Lower leg skin (tissue), 4 donors: ENCODE measurements around the gene TMIGD3. TPM values are rescaled to one million over a fixed set of nuclear protein-coding genes. Genes with fewer than 3 reads are reported as not detected.
A peak's percentile ranks its signal among the peaks of the same experiment; 100 is the strongest.

Source experiments
- DNase-seq, 2 donors: peaks; one replicate each; pipeline ENCODE4 v3.0.0-alpha.2; 2019; ENCODE audit warnings: low spot score in 2 of 2
- H3K4me3 ChIP-seq: fragments of 200-600 bp; sonication (generic); 2 replicates; pipeline ENCODE4 v1.5.1; 2017; ENCODE audit warnings: mild to moderate bottlenecking, low read depth; ENCODE audit not compliant: poor library complexity, severe bottlenecking
- POLR2A ChIP-seq, 2 donors: fragments of 450-650 bp; IDR thresholded peaks; one replicate each; pipeline ENCODE4 v1.6.1; 2016 to 2017; ENCODE audit warnings: antibody characterized with exemption in 2 of 2, mild to moderate bottlenecking in 1 of 2, moderate library complexity in 1 of 2
- WGBS, 2 donors: methylation state at CpG; one replicate each; pipeline ENCODE4 v1.1.5; 2018; 5-methylcytosine and 5-hydroxymethylcytosine counted together
- intact Hi-C: fragments of 100-400 bp; cut with DNase I; formaldehyde crosslinking; loops from one replicate; pipeline ENCODE4 v1.15.0; 2023; ENCODE audit warnings: low total_unique reads
- total RNA-seq, 4 donors: library from RNA; depleted of rRNA; stranded (reverse); fragments of >200 nt; gene quantifications; one replicate each; pipeline ENCODE4 v1.1.0, GENCODE V29; 2016
- TF ChIP-seq, protein P1 (sequence below), 3 donors: fragments of 450-650 bp; IDR thresholded peaks; one replicate each; pipeline ENCODE4 v1.5.1; 2016; ENCODE audit warnings: antibody characterized with exemption in 3 of 3, mild to moderate bottlenecking in 3 of 3, moderate library complexity in 2 of 3

TMIGD3 gene
- total RNA-seq, 4 donors from 2014 or later: 0.54 to 1.2 (median 0.68) TPM; not detected in 1

DNA sequence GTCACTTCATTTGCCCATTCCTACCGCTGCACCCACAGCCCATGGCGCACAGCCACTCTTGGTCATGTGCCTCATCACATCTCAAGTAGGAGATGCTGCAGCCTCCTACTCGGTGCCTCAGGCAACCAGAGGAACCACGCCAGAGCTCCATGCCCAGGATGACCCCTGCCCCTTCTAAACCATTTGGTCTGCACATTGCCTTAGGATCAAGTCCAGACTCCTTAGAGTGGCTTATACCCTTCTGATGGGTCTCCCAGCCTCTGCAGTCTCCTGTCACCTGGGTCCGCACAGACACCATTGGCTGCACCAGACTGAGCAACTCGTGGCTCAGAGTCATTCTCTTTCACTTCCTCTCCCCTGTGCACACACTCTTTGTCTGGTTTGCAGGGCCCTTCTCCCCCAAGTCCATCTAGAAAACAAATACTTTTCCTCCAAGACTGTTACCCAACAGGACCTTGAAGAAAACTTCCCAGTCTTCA lies 2.2 kb upstream of the TMIGD3 start:
- intact Hi-C loops: loop anchor here (5.0 to 10.0 kb wide), 2 partner anchors 149 to 267 kb away; no protein-coding TSS in a partner anchor
- DNase-seq: peak in 1 of 2 donors; percentile 31
- WGBS, 2 donors: 79 to 84% methylated on average over 6 of the region's 6 CpGs
- TF ChIP-seq, protein P1, sequence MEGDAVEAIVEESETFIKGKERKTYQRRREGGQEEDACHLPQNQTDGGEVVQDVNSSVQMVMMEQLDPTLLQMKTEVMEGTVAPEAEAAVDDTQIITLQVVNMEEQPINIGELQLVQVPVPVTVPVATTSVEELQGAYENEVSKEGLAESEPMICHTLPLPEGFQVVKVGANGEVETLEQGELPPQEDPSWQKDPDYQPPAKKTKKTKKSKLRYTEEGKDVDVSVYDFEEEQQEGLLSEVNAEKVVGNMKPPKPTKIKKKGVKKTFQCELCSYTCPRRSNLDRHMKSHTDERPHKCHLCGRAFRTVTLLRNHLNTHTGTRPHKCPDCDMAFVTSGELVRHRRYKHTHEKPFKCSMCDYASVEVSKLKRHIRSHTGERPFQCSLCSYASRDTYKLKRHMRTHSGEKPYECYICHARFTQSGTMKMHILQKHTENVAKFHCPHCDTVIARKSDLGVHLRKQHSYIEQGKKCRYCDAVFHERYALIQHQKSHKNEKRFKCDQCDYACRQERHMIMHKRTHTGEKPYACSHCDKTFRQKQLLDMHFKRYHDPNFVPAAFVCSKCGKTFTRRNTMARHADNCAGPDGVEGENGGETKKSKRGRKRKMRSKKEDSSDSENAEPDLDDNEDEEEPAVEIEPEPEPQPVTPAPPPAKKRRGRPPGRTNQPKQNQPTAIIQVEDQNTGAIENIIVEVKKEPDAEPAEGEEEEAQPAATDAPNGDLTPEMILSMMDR (IDR thresholded peaks at IDR 0.05): no peak
- TF ChIP-seq POLR2A (IDR thresholded peaks at IDR 0.05): no peak
- no peak overlapping the region for H3K4me3 ChIP-seq

- TF ChIP-seq, protein P1 (IDR thresholded peaks at IDR 0.05): no peak
- no peak for TF ChIP-seq POLR2A (IDR thresholded peaks at IDR 0.05)
- 74 to 76% methylated on average over 6 of the region's 6 CpGs for WGBS, 2 donors
- intact Hi-C loops: loop anchor here (10.0 kb wide), 1 partner anchor 151 kb away; no protein-coding TSS in a partner anchor
- no peak for DNase-seq
- no peak overlapping the region for H3K4me3 ChIP-seq
These were observed 664 bp upstream of the TMIGD3 start for GRCh38 chr1:111504097-111504496.

GRCh38 chr1:111501645-111502044 lies 1.8 kb downstream of the TMIGD3 start:
- DNase-seq: no peak
- TF ChIP-seq POLR2A (IDR thresholded peaks at IDR 0.05): no peak
- TF ChIP-seq, protein P1 (IDR thresholded peaks at IDR 0.05): no peak
- 68 to 76% methylated on average over 7 of the region's 7 CpGs for WGBS, 2 donors
- H3K4me3 ChIP-seq: no peak overlapping the region
- intact Hi-C loops: loop anchor here (10.0 kb wide), 1 partner anchor 153 kb away; no protein-coding TSS in a partner anchor

DNA sequence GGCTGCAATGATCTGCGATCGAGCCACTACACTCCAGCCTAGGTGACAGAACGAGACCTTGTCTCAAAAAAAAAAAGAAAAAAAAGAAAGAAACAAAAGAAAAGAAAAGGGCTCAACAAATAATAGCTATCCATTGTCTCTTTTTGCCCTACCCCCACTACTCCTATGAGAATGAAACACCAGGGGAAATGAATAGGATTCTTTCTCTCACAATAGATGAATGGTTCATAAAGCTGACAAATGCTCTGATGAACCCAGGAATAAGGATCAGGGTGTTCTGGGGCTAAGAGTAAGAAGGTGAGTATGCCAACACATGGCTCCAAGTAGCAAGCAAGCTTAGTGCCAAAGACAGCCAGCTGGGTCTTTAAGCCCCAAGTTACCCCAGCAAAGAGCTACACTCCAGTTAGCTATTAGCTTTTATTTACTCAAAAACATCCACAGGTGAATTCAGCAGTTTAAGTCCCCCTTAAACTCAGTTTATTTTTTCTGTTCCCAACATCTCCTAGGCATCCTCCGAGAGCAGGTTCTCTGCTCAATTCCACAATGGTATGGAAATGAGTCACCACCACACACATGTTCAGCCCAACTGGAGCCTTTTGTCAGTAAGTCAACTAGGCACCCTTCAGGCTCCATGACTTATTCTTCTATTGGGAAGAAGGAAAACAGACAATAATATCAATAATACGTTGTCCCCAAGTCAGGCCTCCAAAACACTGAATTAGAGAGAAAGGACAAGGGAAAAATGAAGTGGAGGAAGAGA lies 4.2 kb downstream of the TMIGD3 start:
- intact Hi-C loops: no loop called here
- DNase-seq: no peak
- 83 to 89% methylated on average over 5 of the region's 5 CpGs for WGBS, 2 donors
- TF ChIP-seq POLR2A (IDR thresholded peaks at IDR 0.05): no peak
- TF ChIP-seq, protein P1 (IDR thresholded peaks at IDR 0.05): no peak
- H3K4me3 ChIP-seq: no peak overlapping the region

DNA sequence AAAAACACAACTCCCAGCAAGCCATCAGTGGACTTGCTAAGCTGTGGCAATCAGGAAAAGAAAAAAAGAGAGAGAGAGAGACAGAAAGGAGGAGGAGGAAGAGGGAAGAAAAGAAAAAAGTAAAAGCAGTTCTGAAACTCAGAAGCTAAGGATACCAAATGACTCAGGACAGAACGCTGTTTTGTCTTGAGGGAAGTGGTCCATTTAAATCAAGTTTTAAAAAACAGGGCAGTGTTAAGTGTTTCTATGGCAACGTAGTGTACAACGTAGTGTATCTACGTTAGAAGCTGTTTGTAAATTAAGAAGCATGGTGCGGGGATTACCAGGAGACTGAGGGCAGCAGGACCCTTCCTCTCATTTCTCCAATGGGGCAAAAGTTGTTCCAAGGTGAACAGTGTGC lies 5.8 kb downstream of the TMIGD3 start:
- no peak for DNase-seq
- no peak overlapping the region for H3K4me3 ChIP-seq
- intact Hi-C loops: no loop called here
- WGBS, 2 donors: 60 to 62% methylated on average over 5 of the region's 5 CpGs
- TF ChIP-seq POLR2A (IDR thresholded peaks at IDR 0.05): no peak
- TF ChIP-seq, protein P1 (IDR thresholded peaks at IDR 0.05): no peak
